Measurements from ENCODE around the gene LMBRD1. TPM values are rescaled to one million over a fixed set of nuclear protein-coding genes. Genes with fewer than 3 reads are reported as not detected.

The LMBRD1 gene
- total RNA-seq, 4 donors from 2014 or later, result 65.7 to 110 (median 77.3) TPM

GRCh38 chr6:69699655-69700054 is 97.2 kb downstream of the LMBRD1 start:
- Histone ChIP-seq H3K27ac (no peak overlapping the region), H3K36me3 (peaks cover 0 to 44% (median 0%) of the 10 kb centered on the region in 3 donors), H3K4me3 (no peak overlapping the region), H3K9me3 (no peaks in the 10 kb centered on the region), H3K27me3 (no peaks in the 10 kb centered on the region), H3K4me1 (no peaks in the 10 kb centered on the region)
- TF ChIP-seq CTCF (IDR thresholded peaks at IDR 0.05) (no peak), POLR2A (IDR thresholded peaks at IDR 0.05) (no peak), EP300 (IDR thresholded peaks at IDR 0.05) (no peak)
- DNase-seq (ENCODE audit: low spot score in 2 of 2), result no peak

- Histone ChIP-seq H3K4me3 (no peak overlapping the region), H3K4me1 (no peaks in the 10 kb centered on the region), H3K27me3 (no peaks in the 10 kb centered on the region), H3K27ac (no peak overlapping the region), H3K9me3 (no peaks in the 10 kb centered on the region), H3K36me3 (peaks cover 0 to 44% (median 0%) of the 10 kb centered on the region in 3 donors)
- no peak for DNase-seq (ENCODE audit: low spot score in 2 of 2)
- no peak for TF ChIP-seq CTCF (IDR thresholded peaks at IDR 0.05)
- TF ChIP-seq EP300 (IDR thresholded peaks at IDR 0.05), result no peak
- no peak for TF ChIP-seq POLR2A (IDR thresholded peaks at IDR 0.05)
- 67 to 77% methylated on average over 2 of the region's 2 CpGs for WGBS, 2 donors
Measured at GRCh38 chr6:69696273-69696672, 100.5 kb downstream of the LMBRD1 start.

GRCh38 chr6:69693762-69694161 is 103.0 kb downstream of the LMBRD1 start:
- Histone ChIP-seq H3K27me3 (no peaks in the 10 kb centered on the region), H3K36me3 (peaks cover 0 to 33% (median 0%) of the 10 kb centered on the region in 3 donors)

GRCh38 chr6:69690986-69691385 is 105.8 kb downstream of the LMBRD1 start:
- H3K27me3 ChIP-seq, result no peaks in the 10 kb centered on the region
- no peak overlapping the region for H3K4me3 ChIP-seq
- DNase-seq (ENCODE audit: low spot score in 2 of 2), result no peak
- no peak overlapping the region for H3K27ac ChIP-seq
- H3K36me3 ChIP-seq, result peaks cover 0 to 11% (median 0%) of the 10 kb centered on the region in 3 donors
- TF ChIP-seq POLR2A (IDR thresholded peaks at IDR 0.05) (no peak), EP300 (IDR thresholded peaks at IDR 0.05) (no peak), CTCF (IDR thresholded peaks at IDR 0.05) (no peak)
- no peaks in the 10 kb centered on the region for H3K4me1 ChIP-seq
- WGBS, 2 donors, result 48% methylated on average over 1 of the region's 1 CpG
- H3K9me3 ChIP-seq, result no peaks in the 10 kb centered on the region

More at GRCh38 chr6:69693762-69694161, 103.0 kb downstream of the LMBRD1 start:
- no peaks in the 10 kb centered on the region for H3K9me3 ChIP-seq
- no peak overlapping the region for H3K4me3 ChIP-seq
- TF ChIP-seq CTCF (IDR thresholded peaks at IDR 0.05) (no peak), POLR2A (IDR thresholded peaks at IDR 0.05) (no peak), EP300 (IDR thresholded peaks at IDR 0.05) (no peak)
- no peak for DNase-seq (ENCODE audit: low spot score in 2 of 2)
- H3K27ac ChIP-seq, result no peak overlapping the region
- H3K4me1 ChIP-seq, result no peaks in the 10 kb centered on the region

- TF ChIP-seq POLR2A (IDR thresholded peaks at IDR 0.05) (no peak), EP300 (IDR thresholded peaks at IDR 0.05) (no peak), CTCF (IDR thresholded peaks at IDR 0.05) (no peak)
- Histone ChIP-seq H3K4me1 (no peaks in the 10 kb centered on the region), H3K27ac (no peak overlapping the region), H3K4me3 (no peak overlapping the region), H3K36me3 (peaks cover 0 to 27% (median 0%) of the 10 kb centered on the region in 3 donors), H3K27me3 (no peaks in the 10 kb centered on the region), H3K9me3 (no peaks in the 10 kb centered on the region)
- no peak for DNase-seq (ENCODE audit: low spot score in 2 of 2)
- WGBS, 2 donors, result 92 to 97% methylated on average over 1 of the region's 1 CpG
Measured at GRCh38 chr6:69680302-69680701, 116.5 kb downstream of the LMBRD1 start.

All from tibial nerve (tissue), 4 donors.